Measurements from ENCODE around the gene TRIM75.

GRCh38 chr4:165006456-165006855 is 47.2 kb upstream of the TRIM75 start:
- TF ChIP-seq, protein P1, sequence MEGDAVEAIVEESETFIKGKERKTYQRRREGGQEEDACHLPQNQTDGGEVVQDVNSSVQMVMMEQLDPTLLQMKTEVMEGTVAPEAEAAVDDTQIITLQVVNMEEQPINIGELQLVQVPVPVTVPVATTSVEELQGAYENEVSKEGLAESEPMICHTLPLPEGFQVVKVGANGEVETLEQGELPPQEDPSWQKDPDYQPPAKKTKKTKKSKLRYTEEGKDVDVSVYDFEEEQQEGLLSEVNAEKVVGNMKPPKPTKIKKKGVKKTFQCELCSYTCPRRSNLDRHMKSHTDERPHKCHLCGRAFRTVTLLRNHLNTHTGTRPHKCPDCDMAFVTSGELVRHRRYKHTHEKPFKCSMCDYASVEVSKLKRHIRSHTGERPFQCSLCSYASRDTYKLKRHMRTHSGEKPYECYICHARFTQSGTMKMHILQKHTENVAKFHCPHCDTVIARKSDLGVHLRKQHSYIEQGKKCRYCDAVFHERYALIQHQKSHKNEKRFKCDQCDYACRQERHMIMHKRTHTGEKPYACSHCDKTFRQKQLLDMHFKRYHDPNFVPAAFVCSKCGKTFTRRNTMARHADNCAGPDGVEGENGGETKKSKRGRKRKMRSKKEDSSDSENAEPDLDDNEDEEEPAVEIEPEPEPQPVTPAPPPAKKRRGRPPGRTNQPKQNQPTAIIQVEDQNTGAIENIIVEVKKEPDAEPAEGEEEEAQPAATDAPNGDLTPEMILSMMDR (IDR thresholded peaks at IDR 0.05): no peak
- TF ChIP-seq POLR2A (IDR thresholded peaks at IDR 0.05): no peak

All from body of pancreas (tissue), 4 donors.